HG02798 (cell line): ENCODE measurements around the gene RUBCNL.
"Not testable (repeated sequence)": the region's sequence is repeated elsewhere in the genome, so short reads cannot be mapped to it uniquely, and the experiment has no call there.

Experiments used
- ATAC-seq: cut with Tn5 transposase; IDR thresholded peaks from one replicate; pipeline ENCODE4 v1.9.1; 2021; ENCODE audit warnings: mild to moderate bottlenecking; ENCODE audit not compliant: unreplicated experiment, poor library complexity

RUBCNL gene

GRCh38 chr13:46387064-46387851, at the start of gene RUBCNL:
Gene RUBCNL, minus strand, starts transcription at chr13:46387252. Its CDS starts 14,777 bp downstream, at chr13:46372475.
- peak; percentile 33 for ATAC-seq

GRCh38 chr13:46429558-46429957, 42.5 kb upstream of the RUBCNL start:
- not testable (repeated sequence) for ATAC-seq

- ATAC-seq, result no peak
Observed at GRCh38 chr13:46405457-46405856, 18.4 kb upstream of the RUBCNL start.

- no peak for ATAC-seq
Observed at GRCh38 chr13:46404733-46405100, 17.7 kb upstream of the RUBCNL start.

DNA sequence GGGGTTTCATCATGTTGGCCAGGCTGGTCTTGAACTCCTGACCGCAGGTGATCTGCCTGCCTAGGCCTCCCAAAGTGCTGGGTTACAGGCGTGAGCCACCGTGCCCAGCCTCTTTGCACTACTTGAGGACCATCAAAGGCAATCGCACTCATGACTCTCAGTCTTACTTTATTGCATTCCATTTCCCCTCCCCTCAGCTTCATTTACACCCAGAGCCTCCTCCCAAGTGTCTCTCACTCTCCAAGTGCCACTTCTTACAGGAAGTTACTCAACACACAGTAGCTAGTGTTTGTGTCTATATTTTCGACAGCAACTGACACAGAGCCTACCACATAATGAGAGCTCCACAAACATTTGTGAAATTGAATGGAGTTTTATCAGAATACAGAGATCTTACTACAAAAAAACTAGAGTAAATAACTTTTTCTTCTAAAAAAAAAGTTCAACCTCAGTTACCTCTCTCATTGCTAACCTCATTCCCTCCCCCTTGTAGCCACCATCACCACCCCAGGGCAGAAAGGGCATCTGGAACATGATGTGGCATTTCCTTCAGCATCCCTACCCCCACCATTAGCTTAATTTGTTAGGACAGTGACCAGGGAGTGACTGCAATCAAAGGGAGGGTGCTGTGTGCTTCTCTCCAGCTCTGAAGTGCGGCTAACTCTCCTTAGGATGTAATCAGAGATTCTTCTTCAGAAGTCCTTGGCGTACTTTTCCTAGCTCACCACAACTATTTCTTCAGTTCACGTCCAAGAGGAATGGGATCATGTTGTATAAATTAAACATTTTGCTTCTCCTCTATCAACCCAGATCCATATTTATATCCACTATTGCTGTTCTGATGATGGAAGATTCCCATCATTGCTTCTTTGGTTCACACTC, 17.0 kb upstream of the RUBCNL start:
- no peak for ATAC-seq

- no peak for ATAC-seq
Observed at GRCh38 chr13:46402178-46402577, 15.1 kb upstream of the RUBCNL start.

- ATAC-seq, result no peak
Observed at GRCh38 chr13:46401432-46401831, 14.4 kb upstream of the RUBCNL start.

GRCh38 chr13:46396341-46396740, 9.3 kb upstream of the RUBCNL start:
- no peak for ATAC-seq

- no peak for ATAC-seq
Observed at GRCh38 chr13:46392967-46393366, 5.9 kb upstream of the RUBCNL start.

DNA sequence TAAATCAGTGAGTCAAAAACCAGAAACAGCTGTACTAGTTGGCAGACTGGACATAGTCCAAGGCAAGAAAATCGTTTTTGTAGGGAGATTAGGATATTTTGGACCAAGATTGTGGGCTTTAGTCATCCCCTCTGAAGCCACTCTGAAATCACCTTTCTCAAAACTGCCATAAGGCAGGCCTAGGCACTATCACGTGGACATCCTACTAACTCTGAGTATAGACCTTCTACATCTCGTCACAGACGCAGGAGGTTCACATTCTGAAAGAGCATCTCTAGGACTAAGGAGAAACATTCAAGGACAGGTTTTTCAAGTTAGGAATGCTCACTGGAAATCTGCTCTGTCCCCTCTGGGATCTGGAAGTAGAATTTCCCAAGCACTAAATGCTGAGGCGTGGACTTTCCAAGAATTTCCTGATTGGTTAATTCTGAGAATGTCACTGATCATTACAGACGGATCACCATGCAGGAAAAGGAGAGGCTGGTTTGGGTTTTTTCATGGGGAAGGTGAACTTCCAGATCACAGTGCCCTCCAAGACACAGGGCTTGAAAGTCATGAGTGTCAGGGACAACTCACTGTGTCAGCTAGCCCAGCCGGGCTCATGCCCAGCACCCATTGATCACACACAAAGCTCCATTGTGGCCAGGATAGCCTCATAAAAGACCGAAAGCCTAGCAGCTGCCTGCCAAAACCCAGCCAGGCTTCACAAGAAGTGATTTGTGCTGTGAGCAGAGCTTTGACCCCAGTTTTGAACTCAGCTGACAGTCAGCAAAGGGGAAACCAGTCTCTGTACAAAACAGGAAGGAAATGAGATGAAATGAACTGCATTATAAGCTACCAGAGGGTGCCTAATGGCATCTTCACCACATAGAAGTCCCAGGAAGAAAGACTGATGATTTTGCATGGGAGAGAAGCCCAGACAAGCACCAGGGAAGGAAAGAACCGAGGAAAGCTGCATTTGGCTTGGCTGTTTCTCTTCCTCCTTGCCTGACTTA, 2.7 kb upstream of the RUBCNL start:
- peak; percentile 44 for ATAC-seq

GRCh38 chr13:46388846-46389245, 1.8 kb upstream of the RUBCNL start:
- no peak for ATAC-seq

DNA sequence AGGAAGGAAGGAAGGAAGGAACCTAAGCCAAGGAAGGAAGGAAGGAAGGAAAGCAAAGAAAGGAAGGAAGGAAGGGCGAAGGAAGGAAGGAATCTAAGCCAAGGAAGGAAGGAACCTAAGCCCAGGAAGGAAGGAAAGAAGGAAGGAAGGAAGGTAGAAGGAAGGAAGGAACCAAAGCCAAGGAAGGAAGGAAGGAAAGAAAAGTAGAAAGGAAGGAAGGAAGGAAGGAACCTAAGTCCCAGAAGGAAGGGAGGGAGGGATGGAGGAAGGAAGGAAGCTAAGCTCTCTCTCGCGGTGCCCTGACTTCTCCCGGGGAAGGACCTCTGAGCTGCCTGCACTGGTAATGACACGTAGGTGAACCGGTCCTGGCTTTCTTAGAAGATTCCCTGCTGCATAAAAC, 1.3 kb upstream of the RUBCNL start:
- ATAC-seq, result no peak

DNA sequence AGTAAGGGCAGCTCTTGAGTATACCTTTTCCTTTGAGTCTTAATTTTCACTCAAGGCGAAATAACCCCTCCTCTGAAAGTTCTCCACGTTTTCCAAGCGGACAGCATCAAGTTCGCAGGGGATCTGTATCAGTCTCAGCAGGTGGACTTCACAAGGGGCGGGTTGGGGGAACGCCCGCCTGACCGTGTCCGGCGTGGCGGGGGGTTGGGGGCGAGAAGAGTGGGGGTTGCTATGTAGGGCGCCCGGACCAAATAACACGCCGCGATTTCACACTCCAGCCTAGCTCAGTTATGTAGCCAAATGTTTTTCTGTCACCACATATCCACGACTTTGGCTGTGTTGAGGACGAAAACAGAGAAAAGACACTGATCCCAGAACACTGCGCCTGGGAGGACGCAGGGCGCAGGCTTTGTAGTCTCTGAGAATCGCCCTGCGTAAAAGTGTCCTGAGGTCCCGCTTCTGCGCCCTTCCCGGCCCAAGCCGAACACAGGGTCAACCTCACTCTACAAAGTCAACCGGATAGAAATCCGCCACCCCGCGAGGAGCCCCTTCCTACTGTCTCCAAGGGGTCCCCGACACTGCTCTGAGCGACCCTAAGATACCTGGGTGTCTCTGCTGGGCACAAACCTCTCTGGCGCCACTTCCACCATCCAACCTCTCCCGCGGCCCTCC, 524 bp downstream of the RUBCNL start:
- no peak for ATAC-seq

DNA sequence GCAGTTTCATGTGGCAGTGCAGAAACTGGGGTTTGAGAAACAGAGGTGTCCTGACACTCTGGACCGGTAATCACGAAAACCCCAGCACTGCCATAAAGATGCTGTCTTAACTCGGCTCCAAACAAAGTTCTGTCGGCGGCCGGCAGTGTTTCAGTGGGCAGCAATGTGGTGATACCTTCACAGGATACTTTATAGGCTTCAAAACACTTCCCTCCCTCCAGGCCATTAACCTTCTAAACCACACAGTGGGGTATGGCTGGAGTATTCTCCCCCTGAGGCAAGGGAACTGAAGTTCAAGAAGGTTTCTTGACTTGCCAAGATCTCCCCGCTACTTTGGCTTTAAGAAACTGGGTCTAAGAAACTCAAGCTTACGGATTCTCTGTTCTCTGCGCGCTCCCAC, 1.1 kb downstream of the RUBCNL start:
- ATAC-seq, result no peak

GRCh38 chr13:46383383-46383782, 3.7 kb downstream of the RUBCNL start:
- ATAC-seq, result no peak

DNA sequence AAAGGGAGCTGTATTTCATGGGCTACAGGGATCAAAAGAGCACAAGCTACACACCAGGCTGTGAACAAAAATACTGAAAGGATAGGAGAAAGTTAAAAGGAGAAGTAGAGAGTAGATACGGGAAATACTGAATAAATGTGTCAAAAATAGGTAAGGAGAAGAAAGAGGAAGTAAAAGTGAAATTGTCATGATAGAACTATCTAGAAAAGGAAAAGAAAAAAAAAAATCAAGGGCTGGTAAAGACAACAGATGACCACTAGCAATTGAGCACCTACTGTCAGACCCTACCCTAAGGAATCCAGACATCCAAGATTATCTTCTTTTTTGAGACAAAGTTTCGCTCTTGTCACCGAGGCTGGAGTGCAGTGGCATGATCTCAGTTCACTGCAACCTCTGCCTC, 4.8 kb downstream of the RUBCNL start:
- peak; percentile 32 for ATAC-seq

GRCh38 chr13:46380242-46380641, 6.8 kb downstream of the RUBCNL start:
- no peak for ATAC-seq

- no peak for ATAC-seq
Observed at GRCh38 chr13:46379611-46380010, 7.4 kb downstream of the RUBCNL start.

GRCh38 chr13:46378411-46378810, 8.6 kb downstream of the RUBCNL start:
- no peak for ATAC-seq

DNA sequence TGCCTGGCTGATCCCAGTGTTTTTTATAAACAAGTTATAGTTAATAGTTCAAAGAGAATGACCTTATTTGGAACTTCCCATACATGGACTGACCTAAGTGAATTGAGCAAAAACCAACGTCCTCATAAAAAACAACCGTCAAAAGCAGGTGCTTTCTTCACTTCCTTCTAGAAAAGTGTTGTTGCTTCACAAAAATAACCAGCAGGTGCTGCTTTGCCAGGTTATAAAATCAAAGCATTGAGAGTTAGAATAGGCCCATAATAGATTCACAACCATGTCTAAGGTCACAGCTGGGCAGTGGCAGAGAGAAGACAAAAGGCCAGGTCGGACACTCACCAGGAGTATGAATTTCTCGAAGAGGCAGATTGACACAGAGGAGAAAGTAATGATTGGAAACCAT, 9.5 kb downstream of the RUBCNL start:
- peak; percentile 55 for ATAC-seq
